GM23338 (cell line): ENCODE measurements around the gene ADPGK. TPM values are rescaled to one million over a fixed set of nuclear protein-coding genes. Genes with fewer than 3 reads are reported as not detected.
"Not testable (repeated sequence)": the region's sequence is repeated elsewhere in the genome, so short reads cannot be mapped to it uniquely, and the experiment has no call there.

Experiments
- ATAC-seq: fragments of 200-7000 bp; cut with Tn5 transposase; 3 replicates; pipeline ENCODE4 v1.9.1; 2020
- DNase-seq: peaks from one replicate; pipeline ENCODE4 v3.0.0-alpha.2; 2015; ENCODE audit warnings: low spot score
- H2AFZ ChIP-seq: fragments of 200-600 bp; sonication (generic); 2 replicates; pipeline ENCODE4 v1.8.0; 2016; ENCODE audit warnings: antibody characterized with exemption, mild to moderate bottlenecking, moderate library complexity
- H3F3A ChIP-seq: fragments of 200-600 bp; sonication (generic); replicated peaks from 2 replicates; pipeline ENCODE4 v1.8.0; 2017; ENCODE audit warnings: antibody characterized with exemption, mixed run types, low read depth
- H3K27ac ChIP-seq: fragments of 200-600 bp; sonication (generic); 2 replicates; pipeline ENCODE4 v1.6.1; 2016; ENCODE audit warnings: low read depth
- H3K27me3 ChIP-seq: fragments of 200-600 bp; sonication (generic); 2 replicates; pipeline ENCODE4 v1.8.0; 2016; ENCODE audit warnings: mild to moderate bottlenecking, mixed run types, moderate library complexity; ENCODE audit not compliant: insufficient read depth
- H3K36me3 ChIP-seq: fragments of 200-600 bp; sonication (generic); 2 replicates; pipeline ENCODE4 v1.8.0; 2016; ENCODE audit warnings: mild to moderate bottlenecking; ENCODE audit not compliant: insufficient read depth
- H3K4me1 ChIP-seq: fragments of 200-600 bp; sonication (generic); 2 replicates; pipeline ENCODE4 v1.8.0; 2016; ENCODE audit warnings: mild to moderate bottlenecking, moderate library complexity; ENCODE audit not compliant: insufficient read depth
- H3K4me2 ChIP-seq: fragments of 200-600 bp; sonication (generic); 2 replicates; pipeline ENCODE4 v1.7.1; 2017; ENCODE audit warnings: mixed run types
- H3K4me3 ChIP-seq: fragments of 200-600 bp; sonication (generic); 2 replicates; pipeline ENCODE4 v1.6.1; 2016; ENCODE audit warnings: mixed run types
- H3K79me2 ChIP-seq: fragments of 200-600 bp; sonication (generic); replicated peaks from 2 replicates; pipeline ENCODE4 v1.8.0; 2017; ENCODE audit warnings: mild to moderate bottlenecking; ENCODE audit not compliant: insufficient read depth
- H3K9me2 ChIP-seq: fragments of 200-600 bp; sonication (generic); 2 replicates; pipeline ENCODE4 v1.8.0; 2017; ENCODE audit not compliant: insufficient read depth
- H4K20me1 ChIP-seq: fragments of 200-600 bp; sonication (generic); replicated peaks from 2 replicates; pipeline ENCODE4 v1.8.0; 2017; ENCODE audit warnings: mild to moderate bottlenecking; ENCODE audit not compliant: insufficient read depth
- H3K27ac Mint-ChIP-seq: 2 replicates; pipeline ENCODE4 v1.8.0; 2020; ENCODE audit warnings: inconsistent platforms, mild to moderate bottlenecking, moderate library complexity, mixed read lengths
- H3K27me3 Mint-ChIP-seq: 3 replicates; pipeline ENCODE4 v1.8.0; 2022; ENCODE audit warnings: low read depth, mild to moderate bottlenecking, moderate library complexity, mixed read lengths, inconsistent platforms; ENCODE audit not compliant: insufficient read depth, poor library complexity
- H3K36me3 Mint-ChIP-seq: 3 replicates; pipeline ENCODE4 v1.8.0; 2021; ENCODE audit warnings: low read depth, mild to moderate bottlenecking, inconsistent platforms, moderate library complexity, mixed read lengths
- H3K4me1 Mint-ChIP-seq: 3 replicates; pipeline ENCODE4 v1.8.0; 2020; ENCODE audit warnings: mild to moderate bottlenecking, inconsistent platforms, mixed read lengths
- H3K4me3 Mint-ChIP-seq: 3 replicates; pipeline ENCODE4 v1.8.0; 2021; ENCODE audit warnings: moderate library complexity, mild to moderate bottlenecking, inconsistent platforms, mixed read lengths
- H3K9me3 Mint-ChIP-seq: 3 replicates; pipeline ENCODE4 v1.8.0; 2020; ENCODE audit warnings: moderate library complexity, mild to moderate bottlenecking, inconsistent platforms, mixed read lengths
- CREB1 ChIP-seq: fragments of 250-450 bp; sonication (Bioruptor Pico); IDR thresholded peaks from 2 replicates; pipeline ENCODE4 v1.5.0; 2020; ENCODE audit warnings: low read depth, mild to moderate bottlenecking, moderate library complexity
- EZH2 ChIP-seq: fragments of 200-600 bp; sonication (generic); IDR thresholded peaks from one replicate; pipeline ENCODE4 v1.8.0; 2017; ENCODE audit warnings: antibody characterized with exemption, mild to moderate bottlenecking, low read depth; ENCODE audit not compliant: unreplicated experiment
- EZH2phosphoT487 ChIP-seq: fragments of 200-600 bp; sonication (generic); IDR thresholded peaks from one replicate; pipeline ENCODE4 v1.8.1; 2018; ENCODE audit warnings: antibody characterized with exemption; ENCODE audit not compliant: unreplicated experiment
- JUNB ChIP-seq: IDR thresholded peaks from one replicate; pipeline ENCODE4 v1.6.1; 2016; ENCODE audit warnings: antibody characterized with exemption; ENCODE audit not compliant: unreplicated experiment
- NANOG ChIP-seq: IDR thresholded peaks from 2 replicates; pipeline ENCODE4 v1.6.1; 2016; ENCODE audit warnings: antibody characterized with exemption, borderline replicate concordance
- STAT1 ChIP-seq: IDR thresholded peaks from one replicate; pipeline ENCODE4 v1.6.1; 2016; ENCODE audit warnings: antibody characterized with exemption; ENCODE audit not compliant: unreplicated experiment
- ZNF114 ChIP-seq: fragments of 250-450 bp; sonication (Bioruptor Pico); IDR thresholded peaks from 2 replicates; pipeline ENCODE4 v1.5.0; 2020; ENCODE audit warnings: mild to moderate bottlenecking, moderate library complexity
- ZNF331 ChIP-seq: fragments of 250-450 bp; sonication (Bioruptor Pico); IDR thresholded peaks from 2 replicates; pipeline ENCODE4 v1.5.0; 2020; ENCODE audit warnings: low read depth, mild to moderate bottlenecking, moderate library complexity
- polyA plus RNA-seq: library from polyadenylated mRNA; unstranded; fragments of >200 nt; fragmentation: Nextera tagmentation; extraction: Ambion mirVana; gene quantifications from 2 replicates; pipeline ENCODE4 v1.2.1, GENCODE V29; 2016
- total RNA-seq: library from RNA; depleted of rRNA; stranded (reverse); fragments of >200 nt; shearing (Covaris generic); gene quantifications from 2 replicates; pipeline ENCODE4 v1.2.3, GENCODE V29; 2014
- TF ChIP-seq, protein P1 (sequence below), 2 experiments: fragments of 200-600 bp in 1 of 2; sonication (generic) in 1 of 2; conservative IDR thresholded peaks; 2 replicates each; pipeline versions ENCODE4 v1.5.1 to v1.6.1; 2016 to 2017; ENCODE audit warnings: antibody characterized with exemption in 2 of 2, low read depth in 2 of 2, mild to moderate bottlenecking in 2 of 2, moderate library complexity in 1 of 2
- TF ChIP-seq, protein P2 (sequence below): IDR thresholded peaks from one replicate; pipeline ENCODE4 v1.6.1; 2018; ENCODE audit warnings: antibody characterized with exemption; ENCODE audit not compliant: unreplicated experiment

The ADPGK gene
- total and polyA plus RNA-seq, 2 experiments from 2014 or later: 21.5 to 57.0 TPM

DNA sequence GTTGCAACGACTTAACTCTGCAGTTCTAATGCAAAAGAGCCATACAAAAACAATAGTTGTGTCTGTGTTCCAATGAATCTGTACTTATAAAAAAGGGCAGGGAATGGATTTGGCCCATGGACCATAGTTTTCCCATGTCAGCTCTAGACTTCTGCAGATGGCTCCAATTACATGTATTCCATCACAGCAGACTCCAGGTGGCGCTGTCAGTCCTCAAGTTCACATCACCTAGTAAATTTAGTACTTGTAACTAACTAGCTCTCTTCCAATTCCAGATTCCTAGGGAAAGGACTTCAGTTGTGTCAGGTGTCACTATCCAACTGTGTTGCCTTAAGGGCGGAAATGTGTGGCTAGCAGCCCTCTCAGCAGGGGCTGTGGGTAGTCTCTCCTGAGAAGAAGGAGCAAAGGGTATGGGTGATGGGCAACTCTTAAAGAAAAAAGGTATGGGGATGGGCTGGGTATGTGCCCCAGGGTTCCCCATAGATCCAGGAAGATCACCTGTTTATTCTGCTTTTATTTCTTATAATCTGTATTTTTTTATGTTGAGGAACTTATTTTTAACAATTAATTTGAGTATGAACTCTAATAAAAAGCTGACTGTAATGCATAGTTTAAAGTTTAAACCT, 61.4 kb downstream of the ADPGK start:
- no peak overlapping the region for H3K4me3 ChIP-seq
- no peak overlapping the region for H2AFZ ChIP-seq
- Mint-ChIP-seq H3K4me3 (no peak overlapping the region), H3K27me3 (no peaks in the 10 kb centered on the region), H3K4me1 (peaks cover 9% of the 10 kb centered on the region), H3K9me3 (no peaks in the 10 kb centered on the region; the same call in 2 of the 3 replicates), H3K27ac (no peak overlapping the region; the same call in 1 of the 2 replicates), H3K36me3 (peaks cover 29% of the 10 kb centered on the region; the same call in 2 of the 3 replicates)
- H4K20me1 ChIP-seq: no peaks in the 10 kb centered on the region
- no peaks in the 10 kb centered on the region for H3F3A ChIP-seq
- no peak overlapping the region for H3K27ac ChIP-seq
- TF ChIP-seq, protein P1, sequence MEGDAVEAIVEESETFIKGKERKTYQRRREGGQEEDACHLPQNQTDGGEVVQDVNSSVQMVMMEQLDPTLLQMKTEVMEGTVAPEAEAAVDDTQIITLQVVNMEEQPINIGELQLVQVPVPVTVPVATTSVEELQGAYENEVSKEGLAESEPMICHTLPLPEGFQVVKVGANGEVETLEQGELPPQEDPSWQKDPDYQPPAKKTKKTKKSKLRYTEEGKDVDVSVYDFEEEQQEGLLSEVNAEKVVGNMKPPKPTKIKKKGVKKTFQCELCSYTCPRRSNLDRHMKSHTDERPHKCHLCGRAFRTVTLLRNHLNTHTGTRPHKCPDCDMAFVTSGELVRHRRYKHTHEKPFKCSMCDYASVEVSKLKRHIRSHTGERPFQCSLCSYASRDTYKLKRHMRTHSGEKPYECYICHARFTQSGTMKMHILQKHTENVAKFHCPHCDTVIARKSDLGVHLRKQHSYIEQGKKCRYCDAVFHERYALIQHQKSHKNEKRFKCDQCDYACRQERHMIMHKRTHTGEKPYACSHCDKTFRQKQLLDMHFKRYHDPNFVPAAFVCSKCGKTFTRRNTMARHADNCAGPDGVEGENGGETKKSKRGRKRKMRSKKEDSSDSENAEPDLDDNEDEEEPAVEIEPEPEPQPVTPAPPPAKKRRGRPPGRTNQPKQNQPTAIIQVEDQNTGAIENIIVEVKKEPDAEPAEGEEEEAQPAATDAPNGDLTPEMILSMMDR (conservative IDR thresholded peaks at IDR 0.05; ENCODE audit: low read depth in 2 of 2): peak; percentile 90 to 94
- no peak for TF ChIP-seq CREB1 (CRISPR knock-in tag)
- H3K79me2 ChIP-seq: no peaks in the 10 kb centered on the region
- no peaks in the 10 kb centered on the region for H3K27me3 ChIP-seq
- peaks cover 9% of the 10 kb centered on the region for H3K36me3 ChIP-seq
- DNase-seq (peak; percentile 94), ATAC-seq (peak; percentile 95)
- no peaks in the 10 kb centered on the region for H3K9me2 ChIP-seq
- 0 out of 2 replicates have a peak, but pooled peaks cover 2% of the 10 kb centered on the region for H3K4me1 ChIP-seq
- H3K4me2 ChIP-seq: no peak overlapping the region

DNA sequence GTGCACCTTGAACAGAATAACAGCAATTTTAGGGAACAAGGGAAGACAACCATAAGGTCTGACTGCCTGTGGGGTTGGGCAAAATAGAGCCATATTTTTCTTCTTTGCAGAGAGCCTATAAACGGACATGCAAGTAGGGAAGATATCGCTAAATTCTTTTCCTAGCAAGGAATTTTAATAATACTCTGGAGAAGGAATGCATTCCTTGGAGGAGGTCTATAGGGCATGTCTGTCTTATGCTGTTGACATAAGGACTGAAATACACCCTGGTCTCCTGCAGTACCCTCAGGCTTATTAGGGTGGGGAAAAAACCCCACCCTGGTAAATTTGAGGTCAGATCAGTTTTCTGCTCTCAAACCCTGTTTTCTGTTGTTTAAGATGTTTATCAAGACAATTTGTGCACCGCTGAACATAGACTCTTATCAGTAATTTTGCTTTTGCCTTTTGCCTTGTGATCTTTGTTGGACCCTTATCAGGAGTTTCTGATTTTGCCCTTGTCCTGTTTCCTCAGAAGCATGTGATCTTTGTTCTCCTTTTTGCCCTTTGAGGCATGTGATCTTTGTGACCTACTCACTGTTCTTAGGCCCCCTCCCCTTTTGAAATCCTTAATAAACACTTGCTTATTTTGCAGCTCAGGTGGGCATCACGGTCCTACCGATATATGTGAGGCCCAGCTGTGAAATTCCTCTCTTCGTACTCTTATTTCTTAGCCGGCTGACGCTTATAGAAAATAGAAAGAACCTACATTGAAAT, 74.8 kb downstream of the ADPGK start:
- not testable (repeated sequence) for H3K4me1 ChIP-seq, H3K4me1 Mint-ChIP-seq, H3K4me3 Mint-ChIP-seq, H3K79me2 ChIP-seq, H2AFZ ChIP-seq, DNase-seq, H3K9me3 Mint-ChIP-seq, H3K27me3 ChIP-seq, H3K27me3 Mint-ChIP-seq, H3K36me3 Mint-ChIP-seq, H3K4me3 ChIP-seq, H3F3A ChIP-seq, ATAC-seq, H3K4me2 ChIP-seq, H3K9me2 ChIP-seq, H4K20me1 ChIP-seq
- Histone ChIP-seq H3K27ac (peak overlapping the region; percentile 66; the same call in 1 of the 2 replicates), H3K36me3 (peaks cover 11% of the 10 kb centered on the region)
- H3K27ac Mint-ChIP-seq: 0 out of 2 replicates have a peak overlapping the region, but pooled peaks have one; percentile 1

DNA sequence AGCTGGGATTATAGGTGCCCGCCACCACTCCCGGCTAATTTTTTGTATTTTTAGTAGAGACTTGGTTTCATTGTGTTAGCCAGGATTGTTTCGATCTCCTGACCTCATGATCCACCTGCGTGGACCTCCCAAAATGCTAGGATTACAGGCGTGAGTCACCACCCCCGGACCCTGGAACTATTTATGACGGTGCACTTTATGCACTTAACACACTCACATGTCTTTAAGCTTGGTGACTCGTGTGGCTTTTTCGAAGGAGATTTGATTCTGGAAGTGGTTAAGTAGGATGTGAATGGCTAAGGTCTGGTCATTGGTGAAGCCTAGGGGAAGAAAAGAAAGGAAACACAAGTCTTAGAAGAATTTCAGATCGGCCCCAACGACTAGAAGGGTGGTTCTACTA, 77.3 kb downstream of the ADPGK start:
- TF ChIP-seq JUNB: no peak
- no peak for TF ChIP-seq EZH2phosphoT487
- no peak for TF ChIP-seq ZNF114
- no peak for TF ChIP-seq NANOG
- no peak for TF ChIP-seq CREB1 (CRISPR knock-in tag)
- no peak for TF ChIP-seq EZH2
- TF ChIP-seq STAT1: no peak
- TF ChIP-seq, protein P2, sequence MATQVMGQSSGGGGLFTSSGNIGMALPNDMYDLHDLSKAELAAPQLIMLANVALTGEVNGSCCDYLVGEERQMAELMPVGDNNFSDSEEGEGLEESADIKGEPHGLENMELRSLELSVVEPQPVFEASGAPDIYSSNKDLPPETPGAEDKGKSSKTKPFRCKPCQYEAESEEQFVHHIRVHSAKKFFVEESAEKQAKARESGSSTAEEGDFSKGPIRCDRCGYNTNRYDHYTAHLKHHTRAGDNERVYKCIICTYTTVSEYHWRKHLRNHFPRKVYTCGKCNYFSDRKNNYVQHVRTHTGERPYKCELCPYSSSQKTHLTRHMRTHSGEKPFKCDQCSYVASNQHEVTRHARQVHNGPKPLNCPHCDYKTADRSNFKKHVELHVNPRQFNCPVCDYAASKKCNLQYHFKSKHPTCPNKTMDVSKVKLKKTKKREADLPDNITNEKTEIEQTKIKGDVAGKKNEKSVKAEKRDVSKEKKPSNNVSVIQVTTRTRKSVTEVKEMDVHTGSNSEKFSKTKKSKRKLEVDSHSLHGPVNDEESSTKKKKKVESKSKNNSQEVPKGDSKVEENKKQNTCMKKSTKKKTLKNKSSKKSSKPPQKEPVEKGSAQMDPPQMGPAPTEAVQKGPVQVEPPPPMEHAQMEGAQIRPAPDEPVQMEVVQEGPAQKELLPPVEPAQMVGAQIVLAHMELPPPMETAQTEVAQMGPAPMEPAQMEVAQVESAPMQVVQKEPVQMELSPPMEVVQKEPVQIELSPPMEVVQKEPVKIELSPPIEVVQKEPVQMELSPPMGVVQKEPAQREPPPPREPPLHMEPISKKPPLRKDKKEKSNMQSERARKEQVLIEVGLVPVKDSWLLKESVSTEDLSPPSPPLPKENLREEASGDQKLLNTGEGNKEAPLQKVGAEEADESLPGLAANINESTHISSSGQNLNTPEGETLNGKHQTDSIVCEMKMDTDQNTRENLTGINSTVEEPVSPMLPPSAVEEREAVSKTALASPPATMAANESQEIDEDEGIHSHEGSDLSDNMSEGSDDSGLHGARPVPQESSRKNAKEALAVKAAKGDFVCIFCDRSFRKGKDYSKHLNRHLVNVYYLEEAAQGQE: no peak
- TF ChIP-seq, protein P1 (conservative IDR thresholded peaks at IDR 0.05; ENCODE audit: low read depth in 2 of 2): no peak
- no peak for TF ChIP-seq ZNF331
- Histone ChIP-seq H3K9me2 (no peaks in the 10 kb centered on the region), H3K27ac (peak overlapping the region; percentile 69; the same call in 1 of the 2 replicates), H3K27me3 (no peaks in the 10 kb centered on the region), H3K79me2 (peaks cover 11% of the 10 kb centered on the region), H4K20me1 (peaks cover 5% of the 10 kb centered on the region; the same call in 1 of the 2 replicates), H3K4me1 (no peaks in the 10 kb centered on the region), H3K36me3 (no peaks in the 10 kb centered on the region), H3K4me3 (no peak overlapping the region), H3F3A (no peaks in the 10 kb centered on the region), H2AFZ (no peak overlapping the region), H3K4me2 (no peak overlapping the region)
- no peaks in the 10 kb centered on the region for H3K4me1 Mint-ChIP-seq
- peaks cover 8% of the 10 kb centered on the region; the same call in 1 of the 3 replicates for H3K36me3 Mint-ChIP-seq
- H3K27ac Mint-ChIP-seq: no peak overlapping the region
- H3K4me3 Mint-ChIP-seq: no peak overlapping the region
- H3K9me3 Mint-ChIP-seq: no peaks in the 10 kb centered on the region
- ATAC-seq (no peak), DNase-seq (no peak)
- H3K27me3 Mint-ChIP-seq: peaks cover 2% of the 10 kb centered on the region
